ENCODE measurements around the gene LBX1.

DNA sequence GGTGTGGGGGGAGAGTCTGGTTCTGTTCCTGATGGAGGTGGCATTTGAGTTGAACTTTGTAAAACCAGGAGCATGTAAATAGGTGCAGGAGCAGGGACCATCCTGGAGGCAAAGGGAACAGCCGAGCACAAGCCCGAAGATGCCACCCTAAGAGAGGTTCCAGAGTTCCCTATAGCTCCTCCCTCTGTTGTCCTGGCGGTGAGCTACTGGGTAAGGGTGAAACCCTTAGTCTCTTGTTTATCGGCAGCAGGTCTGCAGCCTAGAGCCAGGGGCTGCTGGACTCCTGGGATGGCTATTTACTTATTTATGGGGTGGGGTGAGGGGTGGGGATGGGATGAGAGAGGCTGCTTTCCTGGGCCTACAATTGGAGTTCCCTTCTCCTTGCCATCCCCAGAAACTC lies 6.5 kb upstream of the LBX1 start:
- TF ChIP-seq, protein P1, sequence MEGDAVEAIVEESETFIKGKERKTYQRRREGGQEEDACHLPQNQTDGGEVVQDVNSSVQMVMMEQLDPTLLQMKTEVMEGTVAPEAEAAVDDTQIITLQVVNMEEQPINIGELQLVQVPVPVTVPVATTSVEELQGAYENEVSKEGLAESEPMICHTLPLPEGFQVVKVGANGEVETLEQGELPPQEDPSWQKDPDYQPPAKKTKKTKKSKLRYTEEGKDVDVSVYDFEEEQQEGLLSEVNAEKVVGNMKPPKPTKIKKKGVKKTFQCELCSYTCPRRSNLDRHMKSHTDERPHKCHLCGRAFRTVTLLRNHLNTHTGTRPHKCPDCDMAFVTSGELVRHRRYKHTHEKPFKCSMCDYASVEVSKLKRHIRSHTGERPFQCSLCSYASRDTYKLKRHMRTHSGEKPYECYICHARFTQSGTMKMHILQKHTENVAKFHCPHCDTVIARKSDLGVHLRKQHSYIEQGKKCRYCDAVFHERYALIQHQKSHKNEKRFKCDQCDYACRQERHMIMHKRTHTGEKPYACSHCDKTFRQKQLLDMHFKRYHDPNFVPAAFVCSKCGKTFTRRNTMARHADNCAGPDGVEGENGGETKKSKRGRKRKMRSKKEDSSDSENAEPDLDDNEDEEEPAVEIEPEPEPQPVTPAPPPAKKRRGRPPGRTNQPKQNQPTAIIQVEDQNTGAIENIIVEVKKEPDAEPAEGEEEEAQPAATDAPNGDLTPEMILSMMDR (IDR thresholded peaks at IDR 0.05): no peak
- no peak for TF ChIP-seq POLR2A (IDR thresholded peaks at IDR 0.05)
